GM19324 (cell line): ENCODE measurements around the gene NFATC1.

Source experiments
- ATAC-seq: cut with Tn5 transposase; IDR thresholded peaks from one replicate; pipeline ENCODE4 v1.9.1; 2021; ENCODE audit warnings: mild to moderate bottlenecking, moderate library complexity; ENCODE audit not compliant: unreplicated experiment, low FRiP score

NFATC1 gene

GRCh38 chr18:79395761-79396404 is at the start of gene NFATC1:
NFATC1 (plus strand) TSS chr18:79395930; CDS start chr18:79396225, 295 bp downstream.
- ATAC-seq = no peak

DNA sequence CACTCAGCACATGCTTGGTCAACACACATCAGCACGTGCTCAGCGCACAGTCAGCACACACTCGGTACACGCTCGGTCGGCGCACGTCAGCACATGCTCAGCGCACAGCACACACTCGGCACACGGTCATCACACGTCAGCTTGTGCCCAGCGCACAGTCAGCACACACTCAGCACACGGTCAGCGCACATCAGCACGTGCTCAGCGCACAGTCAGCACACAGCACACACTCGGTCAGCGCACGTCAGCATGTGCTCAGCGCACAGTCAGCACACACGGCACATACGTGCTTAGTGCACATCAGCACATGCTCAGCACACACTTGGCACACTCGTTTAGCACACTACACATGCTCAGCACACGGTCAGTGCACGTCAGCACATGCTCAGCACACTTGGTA is 49.7 kb upstream of the NFATC1 start:
- ATAC-seq = no peak

DNA sequence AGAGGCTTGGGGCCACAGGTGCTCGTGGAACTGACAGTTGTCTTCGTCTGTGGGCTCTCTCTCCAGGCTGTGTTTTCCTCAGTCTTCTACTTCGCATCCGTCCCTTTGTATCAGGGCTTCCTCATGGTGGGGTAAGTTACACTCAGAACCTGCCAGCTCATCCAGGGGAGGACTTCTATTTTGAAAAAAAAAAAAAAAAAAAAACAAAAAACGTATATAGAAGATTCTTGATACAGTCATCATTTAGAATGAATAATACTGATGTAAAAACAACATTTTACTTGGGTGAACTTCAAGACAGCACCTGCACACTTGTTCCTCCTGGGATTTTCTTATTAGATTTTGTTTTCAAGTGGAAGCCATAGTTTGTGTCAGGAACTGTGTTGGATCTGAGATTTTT is 47.7 kb upstream of the NFATC1 start:
- no peak for ATAC-seq

DNA sequence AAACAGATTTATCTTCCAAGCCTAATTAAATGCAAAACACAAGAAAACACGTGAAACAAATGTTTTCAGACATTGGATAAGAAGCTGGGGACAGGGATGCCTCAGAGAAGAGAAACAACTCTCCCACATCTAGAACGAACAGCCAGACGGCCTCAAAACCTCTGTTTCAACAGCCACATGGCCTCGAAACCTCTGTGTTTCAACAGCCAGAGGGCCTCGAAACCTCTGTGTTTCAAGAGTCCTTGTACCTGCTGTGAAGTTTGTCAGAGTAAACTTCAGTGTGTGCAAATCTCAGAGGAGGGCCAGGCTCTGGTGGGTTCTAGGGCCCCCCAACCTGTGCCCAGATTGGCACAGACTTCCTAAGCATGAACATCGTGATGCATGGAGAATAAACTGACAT is 43.3 kb upstream of the NFATC1 start:
- ATAC-seq = no peak

DNA sequence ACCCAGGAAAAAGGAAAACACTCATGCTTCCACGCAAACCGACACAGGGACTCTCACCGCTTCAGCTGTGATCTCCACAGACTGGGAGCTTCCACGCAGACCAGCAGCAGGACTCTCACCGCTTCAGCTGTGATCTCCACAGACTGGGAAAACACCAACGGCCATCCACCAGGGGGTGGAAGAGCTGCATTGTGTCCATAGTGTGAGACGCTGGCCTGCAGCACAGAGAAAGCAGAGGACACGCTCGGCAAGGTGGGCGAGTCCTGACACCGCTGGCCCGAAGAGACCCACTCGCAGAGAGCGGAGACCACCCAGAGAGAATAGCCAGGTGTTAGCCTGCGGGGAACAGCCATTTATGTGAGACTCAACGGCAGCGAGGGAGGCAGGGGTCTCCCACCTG is 42.5 kb upstream of the NFATC1 start:
- no peak for ATAC-seq

DNA sequence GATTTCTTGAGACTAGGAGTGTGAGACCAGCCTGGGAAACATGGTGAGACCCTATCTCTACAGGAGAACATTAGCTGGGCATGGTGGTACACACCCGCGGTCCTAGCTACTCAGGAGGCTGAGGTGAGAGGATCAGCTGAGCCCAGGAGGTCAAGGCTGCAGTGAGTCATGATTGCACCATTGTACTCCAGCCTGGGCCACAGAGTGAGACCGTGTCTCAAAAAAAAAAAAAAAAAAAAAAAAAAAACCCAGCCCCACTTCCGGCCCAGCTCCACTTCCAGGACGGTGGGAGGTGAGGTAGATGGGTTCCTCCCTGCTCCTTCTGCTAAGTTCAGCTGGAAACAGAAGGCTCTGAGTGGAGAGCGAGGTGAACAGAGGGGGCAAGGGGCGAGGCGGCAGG is 41.4 kb upstream of the NFATC1 start:
- no peak for ATAC-seq

DNA sequence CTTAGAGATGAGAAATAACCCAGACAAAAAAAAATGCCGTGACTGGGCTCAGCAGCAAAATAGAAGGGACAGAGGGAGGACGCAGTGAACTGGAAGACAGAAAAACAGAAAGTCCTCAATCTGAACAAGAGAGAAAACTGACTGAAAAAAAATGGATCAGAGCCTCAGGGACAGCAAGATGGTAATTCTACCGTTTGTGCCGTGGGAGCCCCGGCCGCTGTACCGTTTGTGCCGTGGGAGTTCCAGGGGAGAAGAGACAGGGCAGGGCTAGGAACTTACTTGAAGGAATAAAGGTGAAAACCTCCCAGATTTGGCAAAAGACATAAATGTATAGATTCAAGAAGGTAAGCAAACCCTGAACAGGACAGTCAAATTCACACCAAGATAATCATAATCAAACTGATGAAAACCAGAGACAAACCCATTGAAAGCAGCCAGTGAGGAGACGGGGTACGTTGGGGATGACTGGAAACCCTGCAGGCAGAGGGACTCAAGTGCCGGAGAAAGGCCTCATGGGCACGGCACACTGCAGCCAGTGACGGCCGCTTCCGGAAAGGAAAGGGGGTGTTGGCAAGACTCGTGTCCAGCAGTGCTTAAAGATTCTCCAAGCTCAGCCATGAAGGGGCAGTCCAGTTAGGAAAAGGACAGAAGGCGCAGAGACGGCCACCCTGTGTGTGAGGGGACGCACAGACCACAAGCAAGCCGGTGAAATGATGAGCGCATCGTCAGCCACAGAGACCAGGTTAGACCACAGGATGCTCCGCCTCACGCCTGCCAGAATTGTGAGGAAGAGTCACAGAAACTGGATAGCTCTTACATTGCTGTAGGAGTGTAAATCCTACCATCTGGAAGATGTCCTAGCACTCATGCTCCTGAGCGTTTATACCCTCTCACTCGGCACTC is 40.0 kb upstream of the NFATC1 start:
- ATAC-seq = peak; percentile 36

GRCh38 chr18:79356435-79356834 is 39.3 kb upstream of the NFATC1 start:
- ATAC-seq = peak; percentile 73

DNA sequence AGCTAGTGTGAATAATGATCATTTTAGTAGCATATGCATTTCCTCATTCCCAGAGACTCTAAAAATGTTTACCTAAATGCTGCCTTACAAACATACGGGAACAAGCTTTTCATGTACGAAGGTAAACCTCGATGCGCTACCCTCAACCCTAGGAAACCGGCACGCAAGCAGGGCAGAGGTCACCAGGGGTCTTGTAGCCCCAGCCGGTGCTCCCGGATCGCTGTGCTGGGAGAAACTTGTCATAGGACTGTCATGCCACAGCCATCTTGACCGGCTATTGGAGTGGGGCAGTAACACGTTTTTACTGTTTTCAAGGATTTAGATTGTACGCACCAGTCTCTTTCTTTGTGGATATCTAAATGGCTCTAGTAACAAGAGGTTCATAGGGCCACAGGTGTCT is 34.8 kb upstream of the NFATC1 start:
- ATAC-seq = no peak

DNA sequence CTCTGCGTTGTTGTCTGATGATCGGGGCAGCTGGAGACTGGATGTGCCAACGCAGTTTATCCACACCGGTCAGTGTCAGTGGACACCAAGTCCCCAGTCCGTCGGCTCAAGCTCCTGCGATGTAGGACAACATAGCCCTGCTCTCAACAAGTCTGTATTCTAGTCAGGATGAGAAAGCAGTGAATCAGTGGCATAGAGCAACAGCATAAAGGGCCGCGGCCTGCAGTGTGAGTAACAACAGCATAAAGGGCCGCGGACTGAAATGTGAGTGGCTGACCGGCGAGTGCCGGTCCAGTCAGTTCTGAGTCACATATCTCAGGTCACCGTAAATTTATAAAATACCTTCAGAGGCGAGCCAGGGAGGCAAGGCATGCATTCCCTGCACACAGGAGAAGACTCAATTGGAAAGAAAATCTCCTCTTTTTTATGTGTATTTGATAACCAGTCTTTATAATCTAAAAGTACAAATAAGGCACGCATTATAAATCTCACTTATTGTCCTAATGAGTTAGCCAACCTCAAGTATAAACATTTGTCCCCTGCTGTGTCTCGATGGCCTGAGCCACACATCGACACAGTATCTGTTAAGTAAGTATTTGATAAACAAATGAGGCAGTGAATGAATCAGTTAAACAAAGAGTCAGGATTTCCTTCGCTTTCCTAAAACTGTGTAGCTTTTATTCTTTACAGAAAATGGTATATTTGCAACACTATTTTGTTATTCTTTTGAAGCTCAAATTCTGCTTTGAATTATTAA is 33.8 kb upstream of the NFATC1 start:
- no peak for ATAC-seq

GRCh38 chr18:79365701-79366100 is 30.0 kb upstream of the NFATC1 start:
- no peak for ATAC-seq

DNA sequence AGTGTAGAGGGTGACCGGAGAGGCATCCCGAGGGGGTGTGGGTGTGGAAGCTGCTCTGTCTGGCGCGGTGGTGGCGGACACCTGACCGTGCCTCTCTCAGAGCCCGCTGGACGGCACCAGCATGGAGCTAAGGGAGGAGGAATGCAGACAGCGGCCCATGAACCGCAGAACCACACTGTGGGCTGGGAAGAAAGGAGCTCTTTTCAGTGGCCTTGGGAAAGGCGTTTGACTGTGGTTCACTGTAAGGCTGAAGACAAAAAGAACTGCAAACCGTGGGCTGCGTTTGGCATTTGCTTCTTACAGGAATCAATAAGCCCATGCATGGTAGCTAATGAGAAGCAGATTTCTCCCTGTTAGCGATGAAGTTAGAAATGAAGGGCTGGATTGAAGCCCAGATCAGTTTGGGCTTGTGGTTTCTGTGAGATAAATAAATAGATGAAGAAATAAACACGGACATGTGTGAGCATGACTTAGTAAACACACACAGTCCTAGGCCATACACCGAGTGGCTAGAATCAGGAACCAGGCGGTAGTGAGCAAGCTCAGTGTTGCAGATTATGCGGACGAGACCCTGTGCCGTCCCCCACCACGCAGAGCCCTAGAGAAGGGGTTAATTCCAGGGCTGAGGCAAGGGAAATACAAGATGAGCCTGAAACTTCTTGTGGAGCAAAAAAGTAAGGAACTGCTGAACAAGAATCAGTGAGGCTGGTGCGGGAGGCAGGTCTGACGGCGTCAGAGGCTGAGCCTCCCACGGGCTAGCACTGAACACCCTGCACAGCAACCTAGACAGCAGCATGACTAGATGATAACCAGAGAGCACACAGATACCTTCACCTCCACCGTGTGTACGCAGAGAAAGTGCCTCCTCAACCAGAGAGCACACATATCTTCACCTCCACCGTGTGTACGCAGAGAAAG is 29.3 kb upstream of the NFATC1 start:
- ATAC-seq = no peak

DNA sequence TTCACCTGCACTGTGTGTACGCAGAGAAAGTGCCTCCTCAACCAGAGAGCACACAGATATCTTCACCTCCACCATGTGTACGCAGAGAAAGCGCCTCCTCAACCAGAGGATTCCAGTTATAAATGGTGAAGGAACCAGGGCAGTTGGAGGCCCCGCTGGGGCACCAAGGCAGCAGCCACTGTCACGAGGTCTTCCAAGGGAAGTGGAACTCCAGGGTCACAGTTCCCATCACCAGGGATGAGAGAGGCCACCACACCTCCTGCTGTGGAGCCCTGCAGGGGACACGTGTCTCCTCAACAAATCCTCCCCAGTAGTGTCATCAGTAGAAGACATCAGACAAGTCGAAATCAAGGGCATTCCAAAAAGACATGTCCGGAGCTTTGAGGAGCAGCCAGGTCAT is 28.2 kb upstream of the NFATC1 start:
- no peak for ATAC-seq

DNA sequence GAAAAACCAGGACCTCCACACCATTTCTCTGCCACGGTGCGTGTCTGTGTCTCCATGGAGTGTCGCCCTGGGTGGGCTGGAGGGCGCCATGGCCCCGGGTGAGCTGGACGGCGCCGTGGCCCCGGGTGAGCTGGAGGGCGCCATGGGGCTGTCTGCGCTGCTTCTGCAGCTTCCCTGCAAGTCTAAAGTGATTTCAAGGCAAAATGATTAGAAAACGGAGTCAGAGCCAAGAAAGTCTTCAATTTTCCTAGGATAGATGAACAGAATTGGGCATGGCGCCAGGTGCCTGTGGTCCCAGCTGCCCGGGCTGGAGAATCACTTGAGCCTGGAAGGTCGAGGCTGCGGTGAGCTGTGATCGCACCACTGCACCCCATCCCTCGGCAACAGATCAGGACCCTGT is 27.7 kb upstream of the NFATC1 start:
- ATAC-seq = no peak

DNA sequence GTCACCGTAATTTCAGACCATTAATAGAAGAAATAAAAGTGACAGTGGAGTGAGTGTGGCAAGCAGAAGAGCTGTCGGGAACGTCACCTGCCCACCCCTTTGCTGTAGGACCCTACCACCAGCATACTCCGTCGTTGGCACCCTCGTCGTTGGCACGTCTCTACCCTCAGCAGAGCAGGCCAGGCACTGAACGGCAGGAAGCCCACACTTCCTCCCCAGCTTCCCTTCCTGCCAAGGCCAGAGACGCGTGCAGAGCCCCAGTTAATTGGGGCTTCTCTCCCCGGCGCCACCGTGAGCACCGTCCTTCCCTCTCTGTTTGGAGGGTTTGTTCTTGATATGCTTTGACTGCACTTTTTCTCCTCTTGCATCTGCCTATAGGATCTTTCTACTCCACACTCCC is 27.0 kb upstream of the NFATC1 start:
- ATAC-seq = no peak

DNA sequence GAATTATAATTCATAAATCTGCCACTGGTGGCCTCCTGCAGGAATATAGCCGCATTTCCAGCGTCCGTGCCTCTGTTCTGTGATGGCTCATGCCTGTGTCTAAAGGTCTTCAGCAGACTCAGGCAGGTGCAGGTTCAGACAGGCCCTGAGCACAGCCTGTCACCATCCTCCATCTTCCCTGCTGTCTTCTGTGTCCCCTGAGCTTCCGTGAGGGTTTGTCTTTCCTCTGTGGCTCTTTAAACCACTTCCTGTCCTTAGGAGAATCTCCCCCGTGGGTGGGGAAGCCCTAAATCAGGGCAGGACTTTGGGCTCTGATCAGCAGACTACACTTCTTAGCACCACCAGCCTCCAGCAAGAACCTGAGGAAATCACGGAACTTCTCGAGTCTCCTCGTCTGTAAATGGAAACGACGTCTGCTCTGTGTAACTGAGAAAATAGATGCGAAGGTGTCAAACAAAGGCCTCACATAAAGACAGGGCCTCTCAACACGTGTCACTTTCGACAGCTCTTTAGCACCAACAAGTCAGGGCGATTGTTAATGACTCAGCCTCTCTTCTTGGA is 24.1 kb upstream of the NFATC1 start:
- no peak for ATAC-seq

DNA sequence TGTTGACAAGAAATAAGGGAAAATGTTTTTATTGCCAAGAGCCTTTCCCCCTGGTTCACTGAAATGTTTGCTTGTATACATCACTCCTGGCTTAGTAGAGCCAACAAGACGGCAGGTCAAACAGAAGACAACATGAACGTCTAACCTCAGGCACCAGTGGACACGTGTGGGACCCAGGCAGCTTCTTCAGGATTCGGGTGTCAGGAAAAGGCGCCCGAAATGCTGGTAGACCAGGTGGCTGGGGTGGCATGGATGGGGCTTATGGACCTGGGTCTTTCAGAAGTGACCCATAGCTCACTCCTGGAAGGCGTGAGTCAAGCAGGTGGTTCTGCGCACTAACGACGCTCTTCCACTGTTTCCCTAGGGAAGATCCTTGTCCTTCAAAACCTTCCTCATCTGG is 23.3 kb upstream of the NFATC1 start:
- no peak for ATAC-seq

DNA sequence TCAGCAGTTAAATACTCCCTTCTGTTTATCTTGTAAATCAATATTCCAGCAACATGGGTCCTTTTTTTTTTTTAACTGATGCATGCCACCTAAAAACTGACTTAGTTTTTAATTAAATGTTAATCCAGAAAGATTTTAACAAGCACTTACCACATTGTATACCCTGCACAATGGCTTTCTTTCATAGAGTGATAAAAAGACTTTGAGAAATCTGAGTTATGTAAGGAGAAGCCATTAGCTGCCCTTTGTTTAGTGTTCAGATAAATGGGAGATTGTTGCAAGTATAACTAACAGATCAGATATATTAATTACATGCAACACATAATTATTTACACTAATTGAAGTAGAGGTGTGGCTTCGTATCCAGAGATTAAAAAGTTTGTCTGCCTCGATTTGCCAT is 22.7 kb upstream of the NFATC1 start:
- ATAC-seq = no peak

- no peak for ATAC-seq
These were observed 22.0 kb upstream of the NFATC1 start for GRCh38 chr18:79373736-79374135.
